Measurements from ENCODE around the gene RGS7BP. TPM values are rescaled to one million over a fixed set of nuclear protein-coding genes. Genes with fewer than 3 reads are reported as not detected.

RGS7BP gene
- total RNA-seq, 1 experiment from 2014 or later: 0.33 TPM

DNA sequence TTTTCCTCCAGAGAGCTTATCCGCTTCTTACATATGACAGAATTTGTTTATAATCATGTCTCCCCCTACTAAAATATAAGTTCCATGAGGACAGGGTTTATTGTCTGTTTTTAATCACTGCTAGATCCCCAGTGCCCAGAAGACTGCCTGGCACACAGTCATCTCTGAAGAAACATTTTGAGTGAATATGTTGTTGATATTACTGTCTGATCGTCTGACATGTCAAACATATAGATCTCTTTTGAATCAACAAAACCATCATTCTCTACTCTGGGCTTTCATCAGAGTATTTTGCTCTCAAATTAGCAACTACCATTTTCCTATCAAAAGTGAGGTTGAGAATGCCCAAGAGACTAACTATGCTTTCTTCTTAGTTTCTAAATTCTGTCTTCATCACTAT lies 117.2 kb downstream of the RGS7BP start:
- Histone ChIP-seq H2AFZ (ENCODE audit: low read length) (no peak overlapping the region), H4K91ac (ENCODE audit: insufficient read length, low read depth, low read length) (no peak overlapping the region), H4K5ac (ENCODE audit: insufficient read length, low read depth, low read length) (no peak overlapping the region), H3T11ph (ENCODE audit: low read length) (no peak overlapping the region), H3K79me2 (ENCODE audit: insufficient read depth, low read length) (no peaks in the 10 kb centered on the region), H3K56ac (ENCODE audit: insufficient read length, low read depth, low read length) (no peak overlapping the region), H2BK20ac (ENCODE audit: low read depth, low read length, poor library complexity, severe bottlenecking) (no peak overlapping the region), H3K27me3 (ENCODE audit: insufficient read depth, low read length) (no peaks in the 10 kb centered on the region), H2BK15ac (ENCODE audit: low read depth, low read length) (no peak overlapping the region), H4K20me1 (ENCODE audit: control insufficient read depth, insufficient read depth, insufficient read length) (no peaks in the 10 kb centered on the region), H3K23ac (ENCODE audit: insufficient read length, low read depth, low read length) (no peak overlapping the region), H3K4me1 (ENCODE audit: insufficient read depth, low read length) (no peaks in the 10 kb centered on the region), H3K4ac (ENCODE audit: low read depth, low read length) (no peak overlapping the region), H2BK12ac (ENCODE audit: insufficient read length, low read depth, low read length) (no peak overlapping the region), H2BK120ac (ENCODE audit: low read depth, low read length, poor library complexity, severe bottlenecking) (no peak overlapping the region), H3K9ac (ENCODE audit: extremely low read depth, insufficient read length, low read length) (no peak overlapping the region), H2AK5ac (ENCODE audit: insufficient read length, low read length) (no peak overlapping the region), H3K79me1 (ENCODE audit: insufficient read depth, low read depth, low read length, poor library complexity, severe bottlenecking) (no peaks in the 10 kb centered on the region), H3K27ac (ENCODE audit: insufficient read length, low read depth, low read length) (no peak overlapping the region), H2BK5ac (ENCODE audit: insufficient read length, low read length) (no peak overlapping the region), H3K14ac (ENCODE audit: insufficient read depth, low read length) (no peak overlapping the region), H3K18ac (ENCODE audit: insufficient read length, low read depth, low read length) (no peak overlapping the region), H3K9me3 (ENCODE audit: control insufficient read depth, low read depth, low read length) (no peaks in the 10 kb centered on the region), H4K8ac (replicated peaks; ENCODE audit: insufficient read length, low read depth, low read length) (no peak overlapping the region), H3K4me2 (ENCODE audit: insufficient read depth, insufficient read length, low read length) (no peak overlapping the region), H3K23me2 (ENCODE audit: insufficient read length, low read depth, low read length, poor library complexity, severe bottlenecking) (no peaks in the 10 kb centered on the region)
- H3K9me3 Mint-ChIP-seq: 0 out of 5 replicates have a peak, but pooled peaks cover 0 to 2% of the 10 kb centered on the region in 2 experiments
- no peak overlapping the region for H3K27ac Mint-ChIP-seq
- H3K4me1 Mint-ChIP-seq: no peaks in the 10 kb centered on the region
- WGBS (ENCODE audit: extremely low coverage, insufficient read length, low lambda C conversion rate): no CpG with 5 or more reads among the region's 2 CpGs
- H3K27me3 Mint-ChIP-seq (ENCODE audit: low read depth): peaks cover 1% of the 10 kb centered on the region; the same call in 1 of the 2 replicates
- no peak for DNase-seq
- TF ChIP-seq CTCF (conservative IDR thresholded peaks at IDR 0.05): no peak
- no peaks in the 10 kb centered on the region for H3K36me3 Mint-ChIP-seq (ENCODE audit: insufficient read depth in 1 of 3, low read depth in 3 of 3)
- H3K4me3 Mint-ChIP-seq: no peak overlapping the region

Data from H9 (cell line).